HUES6 (cell line): ENCODE results near the gene SRP54.

Source experiments
- H3K27ac ChIP-seq: 2 replicates; pipeline ENCODE4 v1.7.0; 2013; ENCODE audit warnings: low read depth, mild to moderate bottlenecking, low read length, inconsistent platforms
- H3K27me3 ChIP-seq: 2 replicates; pipeline ENCODE4 v1.6.1; 2013; ENCODE audit warnings: low read length; ENCODE audit not compliant: control insufficient read depth, insufficient read depth
- H3K36me3 ChIP-seq: 2 replicates; pipeline ENCODE4 v1.6.1; 2013; ENCODE audit warnings: low read length; ENCODE audit not compliant: control insufficient read depth, insufficient read depth
- H3K4me1 ChIP-seq: 2 replicates; pipeline ENCODE4 v1.6.1; 2013; ENCODE audit warnings: low read length; ENCODE audit not compliant: control insufficient read depth, insufficient read depth
- H3K4me3 ChIP-seq: 2 replicates; pipeline ENCODE4 v1.5.1; 2013; ENCODE audit warnings: low read depth, low read length
- H3K9ac ChIP-seq: one replicate; pipeline ENCODE4 v1.6.1; 2013; ENCODE audit warnings: mild to moderate bottlenecking, low read length
- H3K9me3 ChIP-seq: 2 replicates; pipeline ENCODE4 v1.6.1; 2013; ENCODE audit warnings: low read depth, low read length; ENCODE audit not compliant: control insufficient read depth, insufficient read depth

Gene SRP54

DNA sequence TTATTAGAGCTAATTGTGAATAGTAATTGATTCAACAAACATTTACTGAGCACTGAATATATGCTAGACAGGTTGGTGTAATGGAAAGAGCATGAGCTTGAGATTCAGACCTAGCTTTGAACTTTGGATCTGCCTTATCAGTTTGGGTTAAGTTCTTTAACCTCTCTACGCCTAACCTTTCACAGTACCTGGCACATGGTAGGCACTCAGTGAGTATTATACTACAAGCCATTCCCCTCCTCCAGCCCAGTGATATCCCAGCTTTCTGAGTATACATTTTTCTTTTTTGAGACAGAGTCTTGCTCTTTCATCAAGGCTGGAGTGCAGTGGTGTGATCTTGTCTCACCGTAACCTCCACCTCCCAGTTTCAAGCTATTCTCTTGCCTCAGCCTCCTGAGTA, 95.3 kb downstream of the SRP54 start:
- no peaks in the 10 kb centered on the region for H3K4me1 ChIP-seq
- no peaks in the 10 kb centered on the region for H3K9me3 ChIP-seq
- peaks cover 40% of the 10 kb centered on the region for H3K36me3 ChIP-seq
- H3K27ac ChIP-seq = no peak overlapping the region
- no peak overlapping the region for H3K9ac ChIP-seq
- H3K27me3 ChIP-seq = no peaks in the 10 kb centered on the region
- no peak overlapping the region for H3K4me3 ChIP-seq
